ENCODE data around the gene ZBTB7C.

DNA sequence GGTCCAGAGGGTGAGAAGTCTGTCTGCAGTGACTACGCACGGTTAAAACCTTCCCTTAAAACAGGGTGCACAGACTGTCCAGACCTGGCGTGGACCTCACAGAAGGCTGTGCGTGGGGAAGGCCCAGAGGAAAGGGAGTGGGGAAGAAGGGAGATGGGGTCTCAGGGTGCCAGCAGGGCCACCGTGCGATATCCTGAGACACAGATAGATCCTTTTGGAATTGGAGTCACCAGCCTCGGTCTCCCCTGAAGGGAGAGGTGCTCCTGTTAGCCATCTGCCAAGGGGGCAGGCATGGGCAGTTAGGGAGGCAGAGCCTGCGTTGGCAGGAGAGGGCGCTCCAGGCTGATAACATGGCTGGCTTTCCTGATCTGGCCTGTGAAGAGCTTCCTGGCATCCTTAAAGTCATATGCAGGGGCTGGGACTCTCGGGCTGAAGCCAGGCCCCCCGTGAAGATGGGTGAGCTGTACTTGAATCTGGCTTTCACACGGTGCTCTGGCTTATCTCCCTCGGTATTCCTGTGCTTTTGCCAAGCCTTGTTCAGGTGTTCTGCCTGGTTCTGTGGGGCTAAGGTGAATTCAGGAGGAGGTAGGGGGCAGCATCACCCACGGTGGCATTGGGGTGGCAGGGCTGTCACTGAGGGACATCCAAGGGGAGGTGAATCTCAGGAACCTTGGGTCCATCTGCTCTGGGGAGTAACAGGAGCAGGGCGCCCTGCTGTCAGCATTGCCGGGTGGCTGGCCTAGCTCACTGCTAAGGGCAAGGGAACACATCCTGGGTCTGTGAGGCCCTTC, 371.5 kb downstream of the ZBTB7C start:
- TF ChIP-seq CTCF (IDR thresholded peaks at IDR 0.05) (no peak), POLR2A (IDR thresholded peaks at IDR 0.05) (no peak), EP300 (IDR thresholded peaks at IDR 0.05) (no peak)
